GM18505 (cell line): ENCODE data around the gene SRRM4.

Experiments
- ATAC-seq: cut with Tn5 transposase; IDR thresholded peaks from one replicate; pipeline ENCODE4 v1.9.1; 2021; ENCODE audit not compliant: unreplicated experiment
- POLR2A ChIP-seq: IDR thresholded peaks from 4 replicates; pipeline ENCODE4 v1.6.1; 2011; ENCODE audit warnings: borderline replicate concordance; ENCODE audit not compliant: insufficient read depth, insufficient read length; ENCODE audit errors: extremely low read depth

SRRM4 gene

GRCh38 chr12:119129827-119130434 is 148.6 kb downstream of the SRRM4 start:
- ATAC-seq, result no peak
- no peak for TF ChIP-seq POLR2A

GRCh38 chr12:119130523-119130922 is 149.2 kb downstream of the SRRM4 start:
- ATAC-seq, result no peak
- TF ChIP-seq POLR2A, result no peak

GRCh38 chr12:119134284-119135072 is 153.1 kb downstream of the SRRM4 start:
- TF ChIP-seq POLR2A, result no peak
- ATAC-seq, result no peak

GRCh38 chr12:119136811-119137410 is 155.6 kb downstream of the SRRM4 start:
- ATAC-seq, result no peak
- TF ChIP-seq POLR2A, result no peak

- no peak for ATAC-seq
- no peak for TF ChIP-seq POLR2A
Measured at GRCh38 chr12:119139448-119139847, 158.1 kb downstream of the SRRM4 start.

GRCh38 chr12:119145367-119145766 is 164.0 kb downstream of the SRRM4 start:
- no peak for TF ChIP-seq POLR2A
- ATAC-seq, result no peak

- no peak for ATAC-seq
- no peak for TF ChIP-seq POLR2A
Measured at GRCh38 chr12:119147847-119148448, 166.6 kb downstream of the SRRM4 start.

GRCh38 chr12:119149270-119149669 is 167.9 kb downstream of the SRRM4 start:
- TF ChIP-seq POLR2A, result no peak
- no peak for ATAC-seq

- no peak for TF ChIP-seq POLR2A
- no peak for ATAC-seq
Measured at GRCh38 chr12:119151445-119152026, 170.2 kb downstream of the SRRM4 start.

- TF ChIP-seq POLR2A, result no peak
- ATAC-seq, result no peak
Measured at GRCh38 chr12:119153477-119154434, 172.4 kb downstream of the SRRM4 start.

GRCh38 chr12:119154435-119154818 is 173.1 kb downstream of the SRRM4 start:
- TF ChIP-seq POLR2A, result no peak
- no peak for ATAC-seq

- ATAC-seq, result no peak
- no peak for TF ChIP-seq POLR2A
Measured at GRCh38 chr12:119156401-119157044, 175.2 kb downstream of the SRRM4 start.
